ENCODE measurements around the gene KCTD19.

The KCTD19 gene

GRCh38 chr16:67283826-67284555 is 42.5 kb downstream of the KCTD19 start:
- Histone ChIP-seq H3K27ac (ENCODE audit: low read length) (no peak overlapping the region), H3K27me3 (ENCODE audit: control insufficient read depth in 1 of 2, insufficient read depth in 2 of 2, low read length in 2 of 2) (no peaks in the 10 kb centered on the region), H3K4me1 (ENCODE audit: control insufficient read depth, insufficient read depth, low read length) (peaks cover 5% of the 10 kb centered on the region), H3K9me3 (ENCODE audit: control insufficient read depth in 2 of 2, low read length in 2 of 2) (no peaks in the 10 kb centered on the region), H3K36me3 (ENCODE audit: control insufficient read depth in 2 of 2, insufficient read depth in 2 of 2, low read length in 2 of 2) (no peaks in the 10 kb centered on the region), H3K9ac (ENCODE audit: low read length in 2 of 2) (no peak overlapping the region), H3K4me3 (ENCODE audit: low read length in 2 of 2) (no peak overlapping the region)

GRCh38 chr16:67283039-67283825 is 43.3 kb downstream of the KCTD19 start:
- no peaks in the 10 kb centered on the region for H3K9me3 ChIP-seq (ENCODE audit: control insufficient read depth in 2 of 2, low read length in 2 of 2)
- no peaks in the 10 kb centered on the region for H3K27me3 ChIP-seq (ENCODE audit: control insufficient read depth in 1 of 2, insufficient read depth in 2 of 2, low read length in 2 of 2)
- peaks cover 12% of the 10 kb centered on the region for H3K4me1 ChIP-seq (ENCODE audit: control insufficient read depth, insufficient read depth, low read length)
- H3K36me3 ChIP-seq (ENCODE audit: control insufficient read depth in 2 of 2, insufficient read depth in 2 of 2, low read length in 2 of 2), result no peaks in the 10 kb centered on the region
- H3K27ac ChIP-seq (ENCODE audit: low read length), result no peak overlapping the region
- H3K4me3 ChIP-seq (ENCODE audit: low read length in 2 of 2), result no peak overlapping the region
- no peak overlapping the region for H3K9ac ChIP-seq (ENCODE audit: low read length in 2 of 2)

GRCh38 chr16:67282447-67282805 is 44.1 kb downstream of the KCTD19 start:
- no peaks in the 10 kb centered on the region for H3K9me3 ChIP-seq (ENCODE audit: control insufficient read depth in 2 of 2, low read length in 2 of 2)
- peaks cover 19% of the 10 kb centered on the region for H3K4me1 ChIP-seq (ENCODE audit: control insufficient read depth, insufficient read depth, low read length)
- no peak overlapping the region for H3K27ac ChIP-seq (ENCODE audit: low read length)
- H3K36me3 ChIP-seq (ENCODE audit: control insufficient read depth in 2 of 2, insufficient read depth in 2 of 2, low read length in 2 of 2), result no peaks in the 10 kb centered on the region
- no peak overlapping the region for H3K9ac ChIP-seq (ENCODE audit: low read length in 2 of 2)
- H3K27me3 ChIP-seq (ENCODE audit: control insufficient read depth in 1 of 2, insufficient read depth in 2 of 2, low read length in 2 of 2), result no peaks in the 10 kb centered on the region
- no peak overlapping the region for H3K4me3 ChIP-seq (ENCODE audit: low read length in 2 of 2)

GRCh38 chr16:67281536-67282446 is 44.8 kb downstream of the KCTD19 start:
- H3K27ac ChIP-seq (ENCODE audit: low read length), result no peak overlapping the region
- peaks cover 21% of the 10 kb centered on the region for H3K4me1 ChIP-seq (ENCODE audit: control insufficient read depth, insufficient read depth, low read length)
- H3K9me3 ChIP-seq (ENCODE audit: control insufficient read depth in 2 of 2, low read length in 2 of 2), result no peaks in the 10 kb centered on the region
- H3K36me3 ChIP-seq (ENCODE audit: control insufficient read depth in 2 of 2, insufficient read depth in 2 of 2, low read length in 2 of 2), result no peaks in the 10 kb centered on the region
- no peak overlapping the region for H3K9ac ChIP-seq (ENCODE audit: low read length in 2 of 2)
- H3K4me3 ChIP-seq (ENCODE audit: low read length in 2 of 2), result no peak overlapping the region
- H3K27me3 ChIP-seq (ENCODE audit: control insufficient read depth in 1 of 2, insufficient read depth in 2 of 2, low read length in 2 of 2), result no peaks in the 10 kb centered on the region

GRCh38 chr16:67280090-67281015 is 46.2 kb downstream of the KCTD19 start:
- H3K9me3 ChIP-seq (ENCODE audit: control insufficient read depth in 2 of 2, low read length in 2 of 2), result no peaks in the 10 kb centered on the region
- H3K36me3 ChIP-seq (ENCODE audit: control insufficient read depth in 2 of 2, insufficient read depth in 2 of 2, low read length in 2 of 2), result peaks cover 0 to 1% of the 10 kb centered on the region in 2 donors
- H3K27ac ChIP-seq (ENCODE audit: low read length), result no peak overlapping the region
- H3K9ac ChIP-seq (ENCODE audit: low read length in 2 of 2), result no peak overlapping the region
- no peaks in the 10 kb centered on the region for H3K27me3 ChIP-seq (ENCODE audit: control insufficient read depth in 1 of 2, insufficient read depth in 2 of 2, low read length in 2 of 2)
- no peak overlapping the region for H3K4me3 ChIP-seq (ENCODE audit: low read length in 2 of 2)
- H3K4me1 ChIP-seq (ENCODE audit: control insufficient read depth, insufficient read depth, low read length), result peaks cover 21% of the 10 kb centered on the region

GRCh38 chr16:67279296-67280089 is 47.0 kb downstream of the KCTD19 start, which contains the start of gene PLEKHG4:
Gene PLEKHG4 (plus strand): TSS chr16:67279532. CDS start chr16:67280045, 513 bp downstream.
- H3K9me3 ChIP-seq (ENCODE audit: control insufficient read depth in 2 of 2, low read length in 2 of 2), result no peaks in the 10 kb centered on the region
- H3K36me3 ChIP-seq (ENCODE audit: control insufficient read depth in 2 of 2, insufficient read depth in 2 of 2, low read length in 2 of 2), result peaks cover 0 to 2% of the 10 kb centered on the region in 2 donors
- no peak within 1 kb of the TSS for H3K27ac ChIP-seq (ENCODE audit: low read length)
- H3K4me3 ChIP-seq (ENCODE audit: low read length in 2 of 2), result peak within 1 kb of the TSS; percentile 40 to 72
- H3K4me1 ChIP-seq (ENCODE audit: control insufficient read depth, insufficient read depth, low read length), result peaks cover 21% of the 10 kb centered on the region
- no peaks in the 10 kb centered on the region for H3K27me3 ChIP-seq (ENCODE audit: control insufficient read depth in 1 of 2, insufficient read depth in 2 of 2, low read length in 2 of 2)
- H3K9ac ChIP-seq (ENCODE audit: low read length in 2 of 2), result peak within 1 kb of the TSS in 1 of 2 donors; percentile 42

GRCh38 chr16:67278773-67279295 is 47.7 kb downstream of the KCTD19 start:
- H3K4me3 ChIP-seq (ENCODE audit: low read length in 2 of 2), result peak overlapping the region; percentile 40 to 72
- H3K4me1 ChIP-seq (ENCODE audit: control insufficient read depth, insufficient read depth, low read length), result peaks cover 21% of the 10 kb centered on the region
- peaks cover 0 to 2% of the 10 kb centered on the region in 2 donors for H3K36me3 ChIP-seq (ENCODE audit: control insufficient read depth in 2 of 2, insufficient read depth in 2 of 2, low read length in 2 of 2)
- H3K27me3 ChIP-seq (ENCODE audit: control insufficient read depth in 1 of 2, insufficient read depth in 2 of 2, low read length in 2 of 2), result no peaks in the 10 kb centered on the region
- H3K27ac ChIP-seq (ENCODE audit: low read length), result no peak overlapping the region
- H3K9me3 ChIP-seq (ENCODE audit: control insufficient read depth in 2 of 2, low read length in 2 of 2), result no peaks in the 10 kb centered on the region
- peak overlapping the region in 1 of 2 donors; percentile 42 for H3K9ac ChIP-seq (ENCODE audit: low read length in 2 of 2)

- Histone ChIP-seq H3K27ac (ENCODE audit: low read length) (no peak overlapping the region), H3K27me3 (ENCODE audit: control insufficient read depth in 1 of 2, insufficient read depth in 2 of 2, low read length in 2 of 2) (no peaks in the 10 kb centered on the region), H3K9me3 (ENCODE audit: control insufficient read depth in 2 of 2, low read length in 2 of 2) (no peaks in the 10 kb centered on the region), H3K9ac (ENCODE audit: low read length in 2 of 2) (peak overlapping the region in 1 of 2 donors; percentile 42), H3K36me3 (ENCODE audit: control insufficient read depth in 2 of 2, insufficient read depth in 2 of 2, low read length in 2 of 2) (peaks cover 0 to 2% of the 10 kb centered on the region in 2 donors), H3K4me1 (ENCODE audit: control insufficient read depth, insufficient read depth, low read length) (peaks cover 21% of the 10 kb centered on the region), H3K4me3 (ENCODE audit: low read length in 2 of 2) (peak overlapping the region; percentile 40 to 72)
Observed at GRCh38 chr16:67277999-67278772, 48.4 kb downstream of the KCTD19 start.
